ENCODE results near the gene VWA1.
"Not testable (repeated sequence)": the region's sequence is repeated elsewhere in the genome, so short reads cannot be mapped to it uniquely, and the experiment has no call there.

VWA1 gene, protein sequence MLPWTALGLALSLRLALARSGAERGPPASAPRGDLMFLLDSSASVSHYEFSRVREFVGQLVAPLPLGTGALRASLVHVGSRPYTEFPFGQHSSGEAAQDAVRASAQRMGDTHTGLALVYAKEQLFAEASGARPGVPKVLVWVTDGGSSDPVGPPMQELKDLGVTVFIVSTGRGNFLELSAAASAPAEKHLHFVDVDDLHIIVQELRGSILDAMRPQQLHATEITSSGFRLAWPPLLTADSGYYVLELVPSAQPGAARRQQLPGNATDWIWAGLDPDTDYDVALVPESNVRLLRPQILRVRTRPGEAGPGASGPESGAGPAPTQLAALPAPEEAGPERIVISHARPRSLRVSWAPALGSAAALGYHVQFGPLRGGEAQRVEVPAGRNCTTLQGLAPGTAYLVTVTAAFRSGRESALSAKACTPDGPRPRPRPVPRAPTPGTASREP

DNA sequence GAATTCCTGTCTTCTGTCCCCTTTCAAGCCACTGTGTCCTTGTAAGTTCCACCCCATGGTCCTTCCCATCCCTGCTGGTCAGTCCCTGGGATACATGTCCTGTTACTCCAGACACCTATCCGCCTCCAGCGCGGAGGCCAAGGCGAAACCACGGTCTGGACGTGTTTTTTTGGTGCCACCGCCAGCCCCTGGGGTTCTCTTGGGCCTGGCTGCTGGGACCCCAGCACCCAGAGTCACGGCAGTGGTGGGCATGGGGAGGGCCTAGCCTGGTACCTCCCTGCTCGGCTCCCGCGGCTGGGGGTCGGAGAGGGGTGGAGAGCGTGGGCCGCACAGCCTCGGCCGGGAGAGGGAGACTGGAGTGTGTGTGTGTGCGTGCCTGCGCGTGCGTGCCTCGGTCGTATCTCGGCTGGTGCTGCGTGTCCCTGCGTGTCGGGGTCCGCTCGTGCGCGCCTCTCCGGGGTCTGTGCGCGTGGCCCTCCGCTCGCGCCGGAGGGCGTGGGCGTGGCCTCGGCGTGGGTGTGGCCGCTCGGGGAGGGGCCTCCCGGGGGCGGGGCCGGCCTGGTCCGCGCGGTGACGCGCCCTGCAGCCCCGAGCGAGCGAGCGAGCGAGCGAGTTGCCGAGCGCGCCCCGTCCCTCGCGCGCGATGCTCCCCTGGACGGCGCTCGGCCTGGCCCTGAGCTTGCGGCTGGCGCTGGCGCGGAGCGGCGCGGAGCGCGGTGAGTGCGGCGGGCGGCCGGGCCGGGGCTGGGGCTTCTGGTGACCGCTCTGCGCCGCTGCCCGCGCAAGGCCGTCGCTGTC lies at the start of gene VWA1:
VWA1 (plus strand) TSS at position 585 of the 798 bp plus-strand sequence; CDS start at position 644, 59 bp downstream.
- DNase-seq: peak; percentile 18

DNA sequence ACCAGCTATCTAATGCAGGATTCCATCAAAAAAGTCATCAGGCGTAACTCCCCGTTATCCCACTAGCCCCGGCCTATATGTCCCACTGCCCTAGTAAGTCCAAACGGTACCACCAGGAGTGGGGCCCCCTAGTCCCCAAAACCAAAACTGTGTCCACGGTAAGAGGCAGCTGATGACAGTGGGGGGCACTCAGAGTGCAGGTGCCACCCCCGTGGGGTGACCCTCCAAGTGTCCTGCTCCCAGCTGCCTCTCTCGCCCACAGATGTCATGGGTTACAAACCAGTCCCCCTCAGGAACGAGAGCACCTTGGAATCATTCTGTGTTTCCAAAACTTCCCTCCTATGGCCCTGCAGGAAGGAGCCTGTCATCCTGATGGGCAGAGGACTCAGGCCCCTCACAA lies 49.6 kb upstream of the VWA1 start:
- DNase-seq: no peak

DNA sequence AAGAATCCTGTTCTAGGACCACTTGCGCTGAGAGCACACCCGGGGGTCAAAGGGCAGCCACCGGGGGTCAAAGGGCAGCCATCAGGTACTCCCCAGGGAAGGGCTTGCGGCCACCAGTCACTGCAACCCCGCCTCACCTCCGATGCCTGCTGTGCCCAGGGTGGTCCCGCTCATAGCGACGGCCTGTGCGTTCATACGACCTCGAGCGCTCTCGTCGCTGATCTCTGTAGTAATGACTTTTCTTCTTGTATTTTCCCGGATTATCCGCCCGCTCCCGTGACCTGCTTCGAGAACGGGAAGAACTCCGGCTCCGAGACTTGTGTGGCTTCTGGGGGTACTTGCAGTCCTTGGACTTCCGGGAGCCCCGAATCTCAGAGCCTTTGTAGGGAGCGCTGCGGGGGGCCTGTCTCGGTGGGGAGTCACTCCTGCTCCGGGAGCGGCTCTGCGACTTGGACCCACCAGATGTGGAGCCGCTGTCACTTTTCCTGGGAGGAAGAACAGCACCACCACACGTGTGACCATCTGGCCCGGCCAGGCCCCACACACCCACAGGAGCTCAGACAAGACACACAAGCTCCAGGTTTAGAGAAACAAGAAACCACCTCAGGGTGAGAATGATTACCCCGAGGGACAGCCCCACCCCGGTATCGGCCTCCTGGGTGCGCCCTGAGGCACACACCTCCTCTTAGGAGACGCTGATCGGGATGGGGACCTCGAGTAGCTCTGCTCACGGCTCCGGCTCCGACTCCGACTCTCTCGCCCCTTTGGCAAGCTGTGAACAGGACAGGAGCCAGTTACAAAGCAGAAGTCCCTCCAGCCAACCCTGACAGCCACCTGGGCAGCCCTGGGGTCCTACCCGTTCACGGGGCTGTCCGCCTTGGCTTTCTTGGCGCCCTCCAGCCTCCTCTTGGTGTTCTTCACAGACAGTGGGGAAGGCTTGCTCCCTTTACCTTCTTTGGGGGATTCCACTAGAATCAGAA lies 48.1 kb upstream of the VWA1 start:
- DNase-seq: no peak

DNA sequence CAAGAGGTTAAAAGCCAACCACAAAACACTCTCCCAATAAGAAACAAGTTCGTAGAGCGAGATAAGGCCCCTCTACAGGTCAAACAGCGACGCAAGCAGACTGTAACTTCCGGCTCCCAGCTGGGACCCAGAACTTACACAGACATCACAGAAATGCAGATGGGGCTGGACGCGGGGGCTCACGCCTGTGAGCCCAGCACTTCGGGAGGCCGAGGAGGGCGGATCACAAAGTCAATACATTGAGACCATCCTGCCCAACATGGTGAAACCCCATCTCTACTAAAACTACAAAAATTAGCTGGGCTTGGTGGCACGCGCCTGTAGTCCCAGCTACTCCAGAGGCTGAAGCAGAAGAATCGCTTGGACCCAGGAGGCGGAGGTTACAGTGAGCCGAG lies 47.4 kb upstream of the VWA1 start:
- DNase-seq: no peak

DNA sequence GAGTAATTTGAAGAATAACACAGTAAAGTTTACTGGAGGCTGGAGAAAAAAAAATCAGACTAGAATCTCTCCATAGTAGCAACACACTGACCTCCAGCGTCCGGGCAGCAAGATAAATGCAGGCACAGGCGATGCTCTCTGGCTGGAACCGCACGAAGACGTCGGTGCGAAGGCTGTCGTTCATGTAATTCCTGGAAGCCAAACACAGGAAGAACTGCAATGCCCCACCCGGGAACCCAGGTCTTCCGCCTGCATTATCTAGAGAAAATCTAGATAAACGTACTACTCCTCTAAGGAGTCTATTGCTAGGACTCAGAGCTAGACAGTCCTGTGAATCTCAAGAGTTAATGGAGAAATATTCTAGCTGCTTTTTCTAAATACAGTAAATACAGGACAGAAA lies 44.8 kb upstream of the VWA1 start:
- DNase-seq: no peak

DNA sequence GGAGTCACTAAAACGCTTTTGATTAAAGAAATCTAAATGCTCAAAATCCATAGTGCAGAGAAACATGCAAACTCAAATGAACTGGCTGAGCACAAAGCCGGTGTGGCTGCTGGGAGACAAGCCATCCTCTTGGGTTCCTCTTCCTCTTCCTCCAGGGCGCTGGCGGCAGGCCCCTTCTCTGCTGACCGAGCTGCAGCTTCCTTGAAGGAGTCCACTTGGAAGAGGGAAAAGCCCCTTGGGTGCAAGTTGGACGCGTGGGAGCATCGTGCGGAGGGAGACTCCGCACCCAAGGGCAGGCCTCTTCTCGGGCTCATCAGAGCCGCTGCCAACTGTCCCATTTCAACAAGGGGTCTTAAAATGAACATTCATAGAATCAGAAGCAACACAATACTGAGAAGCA lies 44.3 kb upstream of the VWA1 start:
- no peak for DNase-seq

DNA sequence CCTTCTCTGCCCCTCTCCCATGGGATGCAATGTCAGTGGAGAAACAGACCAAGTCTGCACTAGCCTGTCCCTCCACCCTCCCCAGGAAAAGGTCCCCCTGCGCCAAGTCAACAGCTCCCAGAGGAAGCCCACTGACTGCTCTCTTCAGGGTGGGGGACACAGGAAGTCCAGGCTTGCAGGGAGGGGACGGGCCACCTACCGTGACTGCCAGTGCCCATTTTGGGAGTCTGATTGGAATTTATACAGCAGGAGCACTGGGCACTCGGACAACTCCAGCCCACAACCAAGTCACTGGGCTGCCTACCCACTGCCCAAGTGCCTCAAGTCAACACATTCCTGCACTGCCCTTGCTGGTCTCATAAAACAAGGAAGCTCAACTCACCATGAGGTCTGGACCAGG lies 42.5 kb upstream of the VWA1 start:
- DNase-seq: no peak

DNA sequence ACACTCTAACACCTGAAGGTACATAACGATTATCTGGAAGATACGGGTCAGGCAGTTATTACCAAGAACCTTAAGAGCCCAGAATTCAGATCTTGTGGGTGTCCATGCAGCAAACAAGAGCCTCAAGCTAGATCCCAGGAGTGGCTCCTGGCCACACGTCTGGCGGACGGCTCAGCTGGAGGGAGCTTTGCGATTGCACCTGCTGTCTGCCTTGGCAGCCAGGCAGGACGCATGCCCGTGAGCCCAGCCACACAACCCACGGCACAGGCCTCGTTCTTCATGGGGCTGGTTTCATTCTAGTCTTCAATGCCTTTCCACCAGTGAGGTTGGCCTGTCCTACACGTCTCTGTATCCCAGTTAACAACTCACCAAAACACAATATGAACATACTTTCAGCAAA lies 42.1 kb upstream of the VWA1 start:
- DNase-seq: no peak

DNA sequence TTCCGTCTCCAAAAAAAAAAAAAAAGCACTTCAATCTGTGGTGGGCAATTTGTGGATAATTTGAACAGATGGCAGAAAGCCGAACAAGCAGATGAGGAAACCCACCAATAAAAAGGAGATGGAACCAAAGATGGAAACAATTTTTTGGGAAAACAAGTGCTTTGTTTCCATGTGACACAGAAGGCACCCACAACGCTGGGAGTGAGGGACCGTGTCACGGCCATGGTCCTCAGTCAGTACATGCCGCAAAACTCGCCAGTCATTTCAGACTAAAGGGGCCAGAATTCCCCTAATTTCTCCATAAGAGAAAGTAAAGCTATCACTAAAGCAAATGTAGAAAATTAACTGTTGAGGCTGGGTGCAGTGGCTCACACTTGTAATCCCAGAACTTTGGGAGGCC lies 41.4 kb upstream of the VWA1 start:
- no peak for DNase-seq

DNA sequence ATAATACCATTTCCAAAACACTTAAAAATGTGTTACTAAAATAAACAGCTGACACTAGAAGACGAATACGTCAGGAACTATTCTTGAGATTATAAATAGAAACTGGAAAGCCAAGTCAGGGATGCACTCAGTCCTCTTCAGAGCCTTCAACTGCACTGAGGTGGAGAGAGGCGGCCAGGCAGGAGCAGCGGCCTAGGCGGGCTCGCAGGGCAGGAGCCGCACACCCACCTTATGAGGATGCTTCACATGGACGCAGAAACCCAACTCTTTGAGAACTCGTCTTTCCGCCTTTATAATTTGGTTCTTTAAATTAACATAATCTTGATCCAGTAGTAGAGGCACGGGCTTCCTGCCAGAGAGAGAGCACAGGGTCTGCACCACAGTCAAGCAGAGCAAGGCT lies 40.3 kb upstream of the VWA1 start:
- DNase-seq: no peak

DNA sequence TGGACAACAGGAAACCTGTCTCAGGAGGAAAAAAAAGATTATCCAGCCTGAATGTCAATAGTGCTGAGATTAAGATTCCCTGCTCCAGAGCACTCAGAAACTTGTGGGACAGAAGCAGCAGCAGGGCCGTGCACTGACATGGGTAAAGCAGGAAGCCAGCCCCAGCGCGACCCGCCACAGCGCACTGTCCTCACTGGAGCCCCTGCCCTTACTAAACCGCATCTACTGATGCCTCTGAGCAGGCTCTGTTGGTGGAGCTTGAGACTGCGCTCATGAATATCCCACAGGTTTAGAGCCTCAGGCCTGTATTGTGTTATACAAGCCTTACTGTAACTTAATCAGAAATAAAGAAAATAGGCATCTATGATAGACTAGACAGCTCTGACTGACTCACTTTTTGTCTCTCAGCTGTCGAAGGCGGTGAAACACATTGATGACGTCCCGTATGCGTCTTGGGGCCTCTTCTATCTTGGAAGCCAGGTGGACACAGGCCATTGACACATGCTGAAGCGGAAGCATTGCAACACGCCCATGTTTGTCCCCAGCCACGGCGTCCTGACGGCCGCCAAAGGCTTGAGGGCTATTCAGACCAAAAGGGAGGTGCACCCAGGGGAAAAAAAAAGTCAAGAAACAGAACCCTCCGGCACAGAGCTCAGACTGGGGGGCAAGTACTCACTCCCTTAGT lies 37.5 kb upstream of the VWA1 start:
- DNase-seq: no peak

DNA sequence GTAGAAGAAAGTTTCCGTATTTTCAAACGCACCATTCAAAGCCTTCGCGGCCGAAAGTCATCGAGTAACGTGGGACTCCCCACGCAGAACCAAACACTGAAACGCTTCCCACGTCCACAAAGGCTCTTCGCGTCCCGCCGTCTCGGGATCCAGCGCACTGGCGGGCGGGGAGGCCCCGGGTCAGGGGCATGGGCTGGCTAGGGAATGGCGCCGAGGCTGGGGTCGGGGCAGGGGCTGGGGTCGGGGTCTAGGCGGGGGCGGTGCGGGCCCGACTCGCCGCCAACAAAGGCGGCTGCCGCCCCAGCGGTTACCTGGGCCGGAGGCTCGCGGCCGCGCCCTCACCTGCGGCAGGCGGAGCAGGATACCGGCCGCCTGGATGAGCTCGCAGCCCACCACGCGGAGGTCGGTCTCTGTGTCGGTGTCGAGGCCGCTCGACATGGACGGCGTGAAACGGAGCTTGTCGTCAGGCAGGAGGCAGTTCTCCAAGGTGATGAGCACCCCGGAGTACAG lies 36.8 kb upstream of the VWA1 start:
- no peak for DNase-seq

DNA sequence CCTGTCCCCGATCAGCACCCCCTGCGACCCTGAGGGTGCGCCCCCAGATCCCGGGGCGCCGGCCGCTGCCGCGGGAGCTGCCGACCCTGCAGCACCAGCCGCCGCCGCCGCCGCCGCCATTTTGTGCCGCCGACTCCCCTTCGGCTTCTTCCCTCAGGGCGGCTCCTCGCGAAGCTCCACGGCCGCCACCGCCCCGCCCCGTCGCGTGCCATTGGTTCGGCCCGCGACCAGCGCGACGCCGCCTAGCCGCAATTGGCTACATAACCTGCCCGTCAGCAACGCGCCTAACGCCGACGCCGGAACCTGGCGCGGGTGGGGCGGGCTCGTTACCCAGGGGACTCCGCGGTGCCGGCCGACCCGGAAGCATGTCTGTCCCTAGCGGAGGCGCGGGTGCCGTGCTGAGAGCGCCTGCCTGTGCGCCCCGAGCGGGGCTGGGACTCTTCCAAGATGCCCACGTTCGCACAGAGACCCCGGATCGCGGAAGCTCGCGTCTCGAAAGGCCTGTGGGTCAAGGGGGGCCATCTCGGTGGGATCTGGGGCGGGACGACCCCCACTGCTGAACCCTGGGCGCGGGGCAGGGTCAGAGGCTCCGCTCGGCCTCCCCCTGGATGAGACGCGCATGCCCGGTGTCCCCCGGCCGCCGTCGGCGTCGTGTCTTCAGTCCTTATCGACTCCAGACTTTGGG lies 36.2 kb upstream of the VWA1 start, which contains the start of gene CCNL2:
CCNL2 (minus strand) TSS at position 149 of the 685 bp plus-strand sequence; CDS start at position 120, 29 bp downstream.
- peak; percentile 93 for DNase-seq

DNA sequence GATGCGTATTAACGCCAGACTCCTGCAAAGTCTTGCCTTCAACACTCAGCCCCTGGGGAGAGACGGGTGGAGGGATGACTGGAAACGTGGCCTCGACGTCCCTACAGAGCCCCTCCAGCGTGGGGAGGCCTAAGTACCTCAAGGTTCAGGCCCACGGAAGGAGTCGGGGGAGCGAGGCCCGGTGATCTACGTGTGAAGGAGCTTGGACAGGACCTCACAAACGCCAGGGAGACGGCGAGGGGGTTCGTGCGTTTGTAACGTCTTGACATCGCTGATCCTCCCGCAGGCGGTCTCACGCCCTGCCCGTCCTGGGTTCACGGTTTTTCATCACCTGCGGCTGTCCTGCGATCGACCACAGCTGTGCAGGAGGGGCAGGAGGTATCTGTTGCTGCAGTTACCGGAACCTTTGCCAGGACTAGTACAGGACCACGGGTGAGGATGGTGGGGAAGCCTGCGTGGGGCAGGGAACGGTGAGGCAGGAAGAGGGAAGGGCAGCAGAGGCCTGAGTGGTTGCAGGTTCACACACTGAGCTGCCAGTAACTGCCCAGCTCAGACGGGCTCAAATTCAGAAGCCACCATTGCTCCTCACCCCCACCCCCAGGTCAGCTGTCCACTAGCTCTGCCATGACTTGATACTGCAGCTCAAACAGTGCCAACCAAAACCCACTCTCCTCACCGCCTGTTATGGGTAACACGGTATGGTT lies 35.5 kb upstream of the VWA1 start:
- DNase-seq: no peak

DNA sequence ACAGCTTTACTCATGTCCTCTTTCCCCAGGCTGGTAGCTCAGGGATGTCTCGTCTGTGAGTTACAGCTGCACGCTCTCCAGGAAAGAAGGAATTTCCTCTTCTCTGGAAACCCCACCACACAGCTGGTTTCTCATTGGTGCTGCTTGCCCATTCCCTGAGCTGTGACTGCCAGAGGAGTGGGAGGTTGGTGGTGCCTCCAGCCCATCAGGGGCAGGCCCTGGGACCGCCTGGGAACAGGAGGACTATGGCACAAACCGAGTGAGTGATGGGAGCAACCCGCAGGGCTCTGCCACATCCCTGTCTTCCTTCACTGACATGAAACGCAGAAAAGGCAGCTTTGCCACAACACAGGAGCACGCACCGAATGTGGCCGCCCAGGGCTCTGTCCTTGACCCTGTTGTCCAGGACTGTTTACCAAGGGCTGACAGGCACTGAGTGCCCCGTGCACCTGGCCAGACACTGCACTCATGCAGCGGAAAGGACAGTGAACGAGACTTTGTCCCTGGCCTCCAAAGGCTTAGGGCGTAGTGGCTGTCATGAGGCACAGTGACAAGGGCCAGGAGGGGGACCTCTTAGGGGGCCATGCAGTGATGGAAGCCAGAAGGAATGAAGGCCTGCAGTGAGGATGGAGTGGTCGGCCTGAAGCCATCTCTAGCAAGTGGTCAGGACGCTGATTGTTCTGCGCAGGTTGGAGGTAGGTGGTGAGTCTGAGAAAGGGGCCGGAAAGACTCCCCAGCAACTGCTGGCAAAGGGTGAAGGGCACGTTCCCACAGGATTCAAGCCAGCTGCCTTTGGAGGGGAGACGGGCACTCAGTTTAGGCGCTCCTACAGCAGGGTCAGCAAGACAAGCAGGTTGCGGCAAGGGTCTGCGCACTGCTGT lies 34.7 kb upstream of the VWA1 start:
- DNase-seq: no peak

DNA sequence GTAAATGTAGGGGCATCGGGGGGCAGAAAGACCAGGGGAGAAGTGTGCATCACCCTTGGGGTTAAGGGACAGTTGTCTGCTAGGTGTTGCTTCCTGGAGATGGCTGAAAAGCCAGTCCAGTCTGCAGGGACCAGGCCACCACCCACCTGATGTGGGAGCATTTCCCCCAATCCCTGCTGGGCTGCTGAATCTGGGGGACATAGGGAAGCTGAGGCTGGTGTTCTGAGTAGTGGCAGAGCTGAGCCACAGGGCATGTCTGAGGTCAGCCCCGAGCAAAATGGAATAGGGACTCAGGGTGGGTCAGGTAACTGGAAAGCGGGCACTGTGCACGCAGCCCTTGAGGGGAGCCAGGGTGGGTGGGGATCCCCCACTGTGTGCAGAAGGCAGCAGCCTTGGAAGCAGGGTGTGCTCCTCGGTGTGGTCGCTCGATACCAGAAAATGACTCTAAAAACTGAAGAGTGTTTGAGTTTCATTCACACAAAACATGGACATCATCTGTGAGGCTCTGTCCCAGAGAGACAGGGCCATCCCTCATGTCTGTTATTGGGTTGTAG lies 34.0 kb upstream of the VWA1 start:
- DNase-seq: no peak

DNA sequence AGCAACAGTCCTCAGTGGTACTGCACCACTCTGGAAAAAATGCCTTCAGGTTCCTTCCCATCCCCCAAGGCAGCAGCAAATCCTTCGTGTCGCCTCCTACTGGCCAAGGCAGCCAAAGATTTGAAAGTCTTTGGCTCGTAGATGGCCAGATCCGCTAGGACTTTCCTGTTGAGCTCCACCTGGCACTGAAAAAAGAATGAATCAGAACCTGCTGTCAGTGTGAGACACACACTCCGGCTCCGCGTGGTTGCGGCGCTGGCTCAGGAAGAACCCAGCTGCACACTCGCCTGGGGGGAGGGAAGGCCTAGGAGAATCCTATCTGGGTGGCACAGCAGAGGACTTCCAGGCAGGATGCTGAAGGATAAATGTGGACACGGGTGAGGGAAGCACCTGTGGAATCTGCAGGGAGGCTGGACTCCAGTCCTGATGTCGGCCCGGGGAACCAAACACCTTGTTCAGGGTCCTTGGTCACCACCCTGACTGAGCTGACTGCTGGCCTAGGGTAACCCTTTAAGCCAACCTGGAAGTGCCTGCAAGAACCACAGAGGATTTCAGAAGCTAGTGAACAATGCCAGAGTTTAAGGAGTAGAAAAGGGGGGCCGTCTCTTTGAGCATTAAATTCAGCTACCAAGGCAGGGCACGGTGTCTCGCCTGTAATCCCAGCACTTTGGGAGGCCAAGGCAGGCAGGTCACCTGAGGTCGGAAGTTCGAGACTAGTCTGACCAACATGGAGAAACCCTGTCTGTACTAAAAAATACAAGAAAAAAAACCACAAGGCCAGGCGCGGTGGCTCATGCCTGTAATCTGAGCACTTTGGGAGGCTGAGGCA lies 33.2 kb upstream of the VWA1 start:
- DNase-seq: no peak

DNA sequence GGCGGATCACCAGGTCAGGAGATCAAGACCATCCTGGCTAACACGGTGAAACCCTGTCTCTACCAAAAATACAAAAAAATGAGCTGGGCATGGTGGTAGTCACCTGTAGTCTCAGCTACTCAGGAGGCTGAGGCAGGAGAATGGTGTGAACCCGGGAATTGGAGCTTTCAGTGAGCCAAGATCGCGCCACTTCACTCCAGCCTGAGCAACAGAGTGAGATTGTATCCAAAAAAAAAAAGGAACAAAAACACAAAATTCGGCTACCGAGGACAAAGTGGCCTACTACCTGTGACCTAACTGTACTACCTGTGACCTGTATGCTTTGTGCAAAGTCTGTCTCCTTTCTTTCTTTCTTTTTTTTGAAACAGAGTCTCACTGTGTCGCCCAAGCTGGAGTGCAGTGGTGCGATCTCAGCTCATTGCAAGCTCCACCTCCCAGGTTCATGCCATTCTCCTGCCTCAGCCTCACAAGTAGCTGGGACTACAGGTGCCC lies 32.5 kb upstream of the VWA1 start:
- DNase-seq: not testable (repeated sequence)
